BLaER1 treated with 17β-estradiol and CSF1 and Interleukin-3, amounts not matched to agents 10 nM and 100 nM (cell line): Measurements from ENCODE around the gene TTLL5.

Source experiments
- H3K27ac ChIP-seq, 11 experiments: shearing (Covaris generic); formaldehyde crosslinking; 2 replicates each; pipeline ENCODE4 v1.8.1; 2022
- H3K27me3 ChIP-seq, 11 experiments: shearing (Covaris generic); formaldehyde crosslinking; 2 replicates each; pipeline ENCODE4 v1.8.1; 2022
- H3K36me3 ChIP-seq, 11 experiments: shearing (Covaris generic); formaldehyde crosslinking; 2 replicates each; pipeline ENCODE4 v1.8.1; 2022
- H3K4me1 ChIP-seq, 10 experiments: shearing (Covaris generic); formaldehyde crosslinking; 2 replicates each; pipeline ENCODE4 v1.8.1; 2022
- H3K4me2 ChIP-seq, 11 experiments: shearing (Covaris generic); formaldehyde crosslinking; 2 replicates each; pipeline ENCODE4 v1.8.1; 2022
- H3K4me3 ChIP-seq, 10 experiments: shearing (Covaris generic); formaldehyde crosslinking; 2 replicates each; pipeline ENCODE4 v1.8.1; 2022
- H3K9ac ChIP-seq, 11 experiments: shearing (Covaris generic); formaldehyde crosslinking; 2 replicates each; pipeline ENCODE4 v1.8.1; 2022
- H3K9me3 ChIP-seq, 11 experiments: shearing (Covaris generic); formaldehyde crosslinking; replicated peaks in 1 of 11; 2 replicates each; pipeline ENCODE4 v1.8.1; 2022
- H4K20me1 ChIP-seq, 11 experiments: shearing (Covaris generic); formaldehyde crosslinking; 2 replicates each; pipeline ENCODE4 v1.8.1; 2022
- Cebpa-rat ChIP-seq, 11 experiments: shearing (Covaris generic); IDR thresholded peaks; 2 replicates each; pipeline ENCODE4 v1.8.1; 2022

Gene TTLL5

GRCh38 chr14:75804570-75805275 is 143.7 kb downstream of the TTLL5 start:
- no peak overlapping the region for H3K4me2 ChIP-seq
- H3K9me3 ChIP-seq = peaks cover 9 to 14% (median 11%) of the 10 kb centered on the region in 11 experiments
- H3K36me3 ChIP-seq = peaks cover 47 to 86% (median 61%) of the 10 kb centered on the region in 11 experiments
- 0 out of 20 replicates have a peak, but pooled peaks cover 0 to 3% (median 0%) of the 10 kb centered on the region in 10 experiments for H3K4me1 ChIP-seq
- no peak overlapping the region for H3K9ac ChIP-seq
- no peak overlapping the region for H3K27ac ChIP-seq
- TF ChIP-seq Cebpa-rat (IDR thresholded peaks at IDR 0.05) = no peak
- no peaks in the 10 kb centered on the region for H3K27me3 ChIP-seq
- no peak overlapping the region for H3K4me3 ChIP-seq
- no peaks in the 10 kb centered on the region for H4K20me1 ChIP-seq

- H3K9ac ChIP-seq = no peak overlapping the region
Observed at GRCh38 chr14:75805646-75806045, 144.6 kb downstream of the TTLL5 start.

GRCh38 chr14:75806352-75806832 is 145.3 kb downstream of the TTLL5 start:
- H3K4me3 ChIP-seq = no peak overlapping the region
- no peak overlapping the region for H3K27ac ChIP-seq
- H3K4me2 ChIP-seq = no peak overlapping the region
- H3K9me3 ChIP-seq = no peaks in the 10 kb centered on the region
- TF ChIP-seq Cebpa-rat (IDR thresholded peaks at IDR 0.05) = no peak
- H3K4me1 ChIP-seq = 0 out of 20 replicates have a peak, but pooled peaks cover 0 to 3% (median 0%) of the 10 kb centered on the region in 10 experiments
- H3K9ac ChIP-seq = no peak overlapping the region
- no peaks in the 10 kb centered on the region for H3K27me3 ChIP-seq
- peaks cover 31 to 82% (median 52%) of the 10 kb centered on the region in 11 experiments for H3K36me3 ChIP-seq
- no peaks in the 10 kb centered on the region for H4K20me1 ChIP-seq

More at GRCh38 chr14:75805646-75806045, 144.6 kb downstream of the TTLL5 start:
- Histone ChIP-seq H3K36me3 (peaks cover 38 to 86% (median 54%) of the 10 kb centered on the region in 11 experiments), H4K20me1 (no peaks in the 10 kb centered on the region), H3K9me3 (peaks cover 0 to 5% (median 2%) of the 10 kb centered on the region in 11 experiments; a peak in 16 of 22 replicates), H3K27me3 (no peaks in the 10 kb centered on the region), H3K27ac (no peak overlapping the region), H3K4me1 (0 out of 20 replicates have a peak, but pooled peaks cover 0 to 3% (median 0%) of the 10 kb centered on the region in 10 experiments), H3K4me3 (no peak overlapping the region), H3K4me2 (no peak overlapping the region)
- no peak for TF ChIP-seq Cebpa-rat (IDR thresholded peaks at IDR 0.05)

GRCh38 chr14:75807667-75808360 is 146.8 kb downstream of the TTLL5 start:
- Histone ChIP-seq H3K9me3 (no peaks in the 10 kb centered on the region), H3K4me2 (no peak overlapping the region), H3K9ac (no peak overlapping the region), H3K4me1 (0 out of 20 replicates have a peak, but pooled peaks cover 0 to 3% (median 0%) of the 10 kb centered on the region in 10 experiments), H4K20me1 (no peaks in the 10 kb centered on the region), H3K27me3 (no peaks in the 10 kb centered on the region), H3K4me3 (no peak overlapping the region), H3K27ac (no peak overlapping the region), H3K36me3 (peaks cover 27 to 90% (median 56%) of the 10 kb centered on the region in 11 experiments)
- no peak for TF ChIP-seq Cebpa-rat (IDR thresholded peaks at IDR 0.05)

- no peaks in the 10 kb centered on the region for H3K9me3 ChIP-seq
- no peak for TF ChIP-seq Cebpa-rat (IDR thresholded peaks at IDR 0.05)
- no peak overlapping the region for H3K27ac ChIP-seq
- H4K20me1 ChIP-seq = no peaks in the 10 kb centered on the region
- H3K4me1 ChIP-seq = no peaks in the 10 kb centered on the region
- no peak overlapping the region for H3K4me3 ChIP-seq
- H3K9ac ChIP-seq = no peak overlapping the region
- H3K4me2 ChIP-seq = no peak overlapping the region
- H3K36me3 ChIP-seq = peaks cover 19 to 86% (median 51%) of the 10 kb centered on the region in 11 experiments
- no peaks in the 10 kb centered on the region for H3K27me3 ChIP-seq
Observed at GRCh38 chr14:75811136-75811829, 150.2 kb downstream of the TTLL5 start.

- Histone ChIP-seq H3K36me3 (peaks cover 12 to 86% (median 47%) of the 10 kb centered on the region in 11 experiments), H3K4me2 (no peak overlapping the region), H3K27ac (no peak overlapping the region), H3K9ac (no peak overlapping the region), H4K20me1 (no peaks in the 10 kb centered on the region), H3K4me3 (no peak overlapping the region), H3K27me3 (no peaks in the 10 kb centered on the region), H3K9me3 (no peaks in the 10 kb centered on the region), H3K4me1 (no peaks in the 10 kb centered on the region)
- no peak for TF ChIP-seq Cebpa-rat (IDR thresholded peaks at IDR 0.05)
Observed at GRCh38 chr14:75811872-75812499, 150.9 kb downstream of the TTLL5 start.

GRCh38 chr14:75812622-75813021 is 151.6 kb downstream of the TTLL5 start:
- Histone ChIP-seq H3K4me3 (no peak overlapping the region), H3K4me2 (no peak overlapping the region), H3K4me1 (no peaks in the 10 kb centered on the region), H3K9ac (no peak overlapping the region), H3K27me3 (no peaks in the 10 kb centered on the region), H3K36me3 (peaks cover 6 to 84% (median 40%) of the 10 kb centered on the region in 11 experiments), H4K20me1 (no peaks in the 10 kb centered on the region), H3K9me3 (no peaks in the 10 kb centered on the region), H3K27ac (no peak overlapping the region)
- no peak for TF ChIP-seq Cebpa-rat (IDR thresholded peaks at IDR 0.05)

GRCh38 chr14:75820761-75821160 is 159.7 kb downstream of the TTLL5 start:
- Histone ChIP-seq H3K27me3 (no peaks in the 10 kb centered on the region), H3K27ac (no peak overlapping the region), H3K9me3 (no peaks in the 10 kb centered on the region), H3K4me1 (no peaks in the 10 kb centered on the region; a peak in 1 of 20 replicates), H4K20me1 (no peaks in the 10 kb centered on the region), H3K9ac (no peak overlapping the region), H3K4me2 (no peak overlapping the region), H3K4me3 (no peak overlapping the region), H3K36me3 (peaks cover 39 to 87% (median 52%) of the 10 kb centered on the region in 11 experiments)
- TF ChIP-seq Cebpa-rat (IDR thresholded peaks at IDR 0.05) = no peak
